Type B pancreatic cell (in vitro differentiated cells): Measurements from ENCODE around the gene CLEC2D. TPM values are rescaled to one million over a fixed set of nuclear protein-coding genes. Genes with fewer than 3 reads are reported as not detected.

ENCODE experiments used
- DNase-seq: peaks from one replicate; pipeline ENCODE4 v3.0.0; 2021; ENCODE audit warnings: mixed read lengths; ENCODE audit not compliant: unreplicated experiment; ENCODE audit errors: extremely low spot score
- H3K27ac Mint-ChIP-seq: 2 replicates; pipeline ENCODE4 v1.8.0; 2021; ENCODE audit warnings: mild to moderate bottlenecking, mixed read lengths
- H3K27me3 Mint-ChIP-seq: 2 replicates; pipeline ENCODE4 v1.8.0; 2021; ENCODE audit warnings: mixed read lengths
- H3K36me3 Mint-ChIP-seq: 2 replicates; pipeline ENCODE4 v1.8.0; 2021; ENCODE audit warnings: mixed read lengths
- H3K4me1 Mint-ChIP-seq: one replicate; pipeline ENCODE4 v1.8.0; 2021; ENCODE audit warnings: mixed read lengths; ENCODE audit not compliant: unreplicated experiment
- H3K4me3 Mint-ChIP-seq: 2 replicates; pipeline ENCODE4 v1.8.0; 2021; ENCODE audit warnings: mild to moderate bottlenecking, mixed read lengths
- H3K9me3 Mint-ChIP-seq: 2 replicates; pipeline ENCODE4 v1.8.0; 2021; ENCODE audit warnings: mixed read lengths
- CTCF ChIP-seq: fragments of 200-600 bp; sonication (generic); conservative IDR thresholded peaks from 2 replicates; pipeline ENCODE4 v1.5.0; 2021; ENCODE audit warnings: antibody characterized with exemption, mild to moderate bottlenecking
- long read RNA-seq: library from polyadenylated mRNA; unstranded; transcript quantifications from one replicate; pipeline ENCODE4 v2.0.0, GENCODE V29; 2020
- total RNA-seq: library from RNA; stranded (reverse); gene quantifications from 2 replicates; pipeline ENCODE4 v1.2.1, GENCODE V29; 2021; ENCODE audit warnings: low replicate concordance

Gene CLEC2D
- 9.2 and 10.3 TPM in 2 replicates for total RNA-seq
- long read RNA-seq, partial matches to known transcripts: 0 of 8 reads
- long read RNA-seq, other reads (novel, unspliced or antisense): 8 of 8 reads

- Mint-ChIP-seq H3K27ac (no peak within 1 kb of the TSS), H3K9me3 (peaks cover 5% of the 10 kb centered on the region), H3K27me3 (no peaks in the 10 kb centered on the region), H3K4me1 (no peaks in the 10 kb centered on the region), H3K36me3 (peaks cover 42% of the 10 kb centered on the region), H3K4me3 (no peak within 1 kb of the TSS)
- TF ChIP-seq CTCF: no peak
- DNase-seq: no peak
These were observed at the start of gene CLEC2D for GRCh38 chr12:9669534-9669933. Gene CLEC2D (plus strand): TSS chr12:9669713. CDS start chr12:9669735, 22 bp downstream.

- H3K4me1 Mint-ChIP-seq: no peaks in the 10 kb centered on the region
These were observed 44.5 kb upstream of the CLEC2D start for GRCh38 chr12:9625019-9625418.

GRCh38 chr12:9626291-9626690 lies 43.2 kb upstream of the CLEC2D start:
- no peak for DNase-seq
- H3K4me1 Mint-ChIP-seq: no peaks in the 10 kb centered on the region
- H3K4me3 Mint-ChIP-seq: no peak overlapping the region
- H3K27ac Mint-ChIP-seq: no peak overlapping the region
- no peaks in the 10 kb centered on the region for H3K27me3 Mint-ChIP-seq
- peaks cover 20% of the 10 kb centered on the region for H3K36me3 Mint-ChIP-seq
- H3K9me3 Mint-ChIP-seq: peaks cover 4% of the 10 kb centered on the region
- TF ChIP-seq CTCF: no peak

More at GRCh38 chr12:9625019-9625418, 44.5 kb upstream of the CLEC2D start:
- no peak for TF ChIP-seq CTCF
- H3K9me3 Mint-ChIP-seq: peaks cover 4% of the 10 kb centered on the region
- H3K27me3 Mint-ChIP-seq: no peaks in the 10 kb centered on the region
- H3K36me3 Mint-ChIP-seq: peaks cover 16% of the 10 kb centered on the region
- no peak overlapping the region for H3K27ac Mint-ChIP-seq
- DNase-seq: no peak
- H3K4me3 Mint-ChIP-seq: no peak overlapping the region

GRCh38 chr12:9626821-9627220 lies 42.7 kb upstream of the CLEC2D start:
- Mint-ChIP-seq H3K36me3 (peaks cover 20% of the 10 kb centered on the region), H3K27me3 (no peaks in the 10 kb centered on the region), H3K4me1 (no peaks in the 10 kb centered on the region), H3K9me3 (peaks cover 4% of the 10 kb centered on the region), H3K27ac (no peak overlapping the region), H3K4me3 (no peak overlapping the region)
- TF ChIP-seq CTCF: no peak
- no peak for DNase-seq

GRCh38 chr12:9632766-9633165 lies 36.7 kb upstream of the CLEC2D start:
- DNase-seq: no peak
- H3K27me3 Mint-ChIP-seq: peaks cover 5% of the 10 kb centered on the region
- no peaks in the 10 kb centered on the region for H3K4me1 Mint-ChIP-seq
- peaks cover 9% of the 10 kb centered on the region for H3K9me3 Mint-ChIP-seq
- no peak overlapping the region for H3K27ac Mint-ChIP-seq
- TF ChIP-seq CTCF: no peak
- H3K36me3 Mint-ChIP-seq: peaks cover 24% of the 10 kb centered on the region
- no peak overlapping the region for H3K4me3 Mint-ChIP-seq
